ENCODE measurements around the gene LHFPL2.

DNA sequence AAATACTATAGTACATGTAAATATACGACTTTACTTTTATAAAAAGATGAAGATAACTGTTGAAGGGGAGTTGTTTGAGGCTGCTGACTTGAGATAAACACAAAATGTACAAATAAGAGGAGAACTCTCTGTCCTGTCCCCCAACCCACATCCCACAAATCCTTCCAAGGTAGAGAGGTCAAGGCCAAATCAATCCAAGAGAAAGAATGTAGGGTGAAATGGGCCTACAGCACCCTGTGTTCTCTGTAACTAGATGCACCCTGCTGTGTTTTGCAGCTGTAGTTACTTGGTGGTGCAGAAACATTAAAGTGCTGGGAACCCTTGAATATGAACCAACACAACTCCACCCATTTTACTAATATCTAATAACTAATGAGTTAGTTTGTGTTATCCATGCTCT is 2.0 kb upstream of the LHFPL2 start:
- TF ChIP-seq EZH2 (IDR thresholded peaks at IDR 0.05) (no peak), SP1 (IDR thresholded peaks at IDR 0.05; ENCODE audit: low read depth) (no peak), POLR2AphosphoS5 (IDR thresholded peaks at IDR 0.05; ENCODE audit: low read depth, low read length) (no peak)
- TF ChIP-seq, protein P1, sequence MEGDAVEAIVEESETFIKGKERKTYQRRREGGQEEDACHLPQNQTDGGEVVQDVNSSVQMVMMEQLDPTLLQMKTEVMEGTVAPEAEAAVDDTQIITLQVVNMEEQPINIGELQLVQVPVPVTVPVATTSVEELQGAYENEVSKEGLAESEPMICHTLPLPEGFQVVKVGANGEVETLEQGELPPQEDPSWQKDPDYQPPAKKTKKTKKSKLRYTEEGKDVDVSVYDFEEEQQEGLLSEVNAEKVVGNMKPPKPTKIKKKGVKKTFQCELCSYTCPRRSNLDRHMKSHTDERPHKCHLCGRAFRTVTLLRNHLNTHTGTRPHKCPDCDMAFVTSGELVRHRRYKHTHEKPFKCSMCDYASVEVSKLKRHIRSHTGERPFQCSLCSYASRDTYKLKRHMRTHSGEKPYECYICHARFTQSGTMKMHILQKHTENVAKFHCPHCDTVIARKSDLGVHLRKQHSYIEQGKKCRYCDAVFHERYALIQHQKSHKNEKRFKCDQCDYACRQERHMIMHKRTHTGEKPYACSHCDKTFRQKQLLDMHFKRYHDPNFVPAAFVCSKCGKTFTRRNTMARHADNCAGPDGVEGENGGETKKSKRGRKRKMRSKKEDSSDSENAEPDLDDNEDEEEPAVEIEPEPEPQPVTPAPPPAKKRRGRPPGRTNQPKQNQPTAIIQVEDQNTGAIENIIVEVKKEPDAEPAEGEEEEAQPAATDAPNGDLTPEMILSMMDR (IDR thresholded peaks at IDR 0.05 in 2 of 3, conservative IDR thresholded peaks at IDR 0.05 in 1 of 3; ENCODE audit: borderline replicate concordance in 1 of 3, insufficient read depth in 1 of 3, low read depth in 2 of 3, low read length in 2 of 3): no peak
